Measurements from ENCODE around the gene FBXL4.

- TF ChIP-seq CTCF (conservative IDR thresholded peaks at IDR 0.05) (no peak), EZH2 (IDR thresholded peaks at IDR 0.05; ENCODE audit: low read depth) (no peak)
Measured at GRCh38 chr6:98959631-98960030, 11.9 kb upstream of the FBXL4 start.
